HCT116 (cell line): ENCODE data around the gene MOB3A.

Experiments used
- EZH2 ChIP-seq: fragments of 200-600 bp; sonication (generic); IDR thresholded peaks from 2 replicates; pipeline ENCODE4 v1.6.1; 2017; ENCODE audit warnings: antibody characterized with exemption, mixed run types
- RAD21 ChIP-seq: IDR thresholded peaks from 2 replicates; pipeline ENCODE4 v1.6.1; 2012; ENCODE audit warnings: low read depth, mild to moderate bottlenecking
- SIN3A ChIP-seq: IDR thresholded peaks from 2 replicates; pipeline ENCODE4 v1.6.1; 2012; ENCODE audit warnings: low read depth
- TF ChIP-seq, protein P1 (sequence below), 3 experiments: fragments of 200-600 bp in 1 of 3; sonication (generic) in 1 of 3; IDR thresholded peaks in 2 of 3; conservative IDR thresholded peaks in 1 of 3; 2 replicates each; pipeline ENCODE4 v1.5.1; 2012 to 2017; ENCODE audit warnings: low read depth in 2 of 3, low read length in 2 of 3, antibody characterized with exemption in 1 of 3, borderline replicate concordance in 1 of 3, control low read depth in 1 of 3, mild to moderate bottlenecking in 1 of 3, mixed read lengths in 1 of 3, mixed run types in 1 of 3, moderate library complexity in 1 of 3; ENCODE audit not compliant: insufficient read depth in 1 of 3

DNA sequence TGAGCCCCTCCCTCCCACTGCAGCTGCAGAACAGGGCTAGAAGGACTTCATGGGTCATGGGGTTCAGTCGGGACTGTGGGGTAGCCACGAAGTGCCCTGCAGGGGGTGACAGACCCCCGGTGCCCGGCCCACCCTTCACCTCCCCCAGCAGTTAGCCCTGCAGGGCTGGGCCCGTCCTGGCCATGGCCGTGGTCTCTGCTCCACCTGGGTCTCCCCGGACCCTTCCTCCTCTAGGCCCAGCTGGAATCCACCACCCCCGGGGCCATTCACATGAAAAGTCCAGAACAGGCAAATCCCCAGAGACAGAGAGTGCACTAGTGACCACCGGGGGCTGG lies 62.3 kb downstream of the MOB3A start:
- TF ChIP-seq, protein P1, sequence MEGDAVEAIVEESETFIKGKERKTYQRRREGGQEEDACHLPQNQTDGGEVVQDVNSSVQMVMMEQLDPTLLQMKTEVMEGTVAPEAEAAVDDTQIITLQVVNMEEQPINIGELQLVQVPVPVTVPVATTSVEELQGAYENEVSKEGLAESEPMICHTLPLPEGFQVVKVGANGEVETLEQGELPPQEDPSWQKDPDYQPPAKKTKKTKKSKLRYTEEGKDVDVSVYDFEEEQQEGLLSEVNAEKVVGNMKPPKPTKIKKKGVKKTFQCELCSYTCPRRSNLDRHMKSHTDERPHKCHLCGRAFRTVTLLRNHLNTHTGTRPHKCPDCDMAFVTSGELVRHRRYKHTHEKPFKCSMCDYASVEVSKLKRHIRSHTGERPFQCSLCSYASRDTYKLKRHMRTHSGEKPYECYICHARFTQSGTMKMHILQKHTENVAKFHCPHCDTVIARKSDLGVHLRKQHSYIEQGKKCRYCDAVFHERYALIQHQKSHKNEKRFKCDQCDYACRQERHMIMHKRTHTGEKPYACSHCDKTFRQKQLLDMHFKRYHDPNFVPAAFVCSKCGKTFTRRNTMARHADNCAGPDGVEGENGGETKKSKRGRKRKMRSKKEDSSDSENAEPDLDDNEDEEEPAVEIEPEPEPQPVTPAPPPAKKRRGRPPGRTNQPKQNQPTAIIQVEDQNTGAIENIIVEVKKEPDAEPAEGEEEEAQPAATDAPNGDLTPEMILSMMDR (IDR thresholded peaks at IDR 0.05 in 2 of 3, conservative IDR thresholded peaks at IDR 0.05 in 1 of 3; ENCODE audit: borderline replicate concordance in 1 of 3, insufficient read depth in 1 of 3, low read depth in 2 of 3, low read length in 2 of 3): no peak
- no peak for TF ChIP-seq RAD21
- TF ChIP-seq EZH2: no peak
- no peak for TF ChIP-seq SIN3A
